ENCODE data around the gene CDH18. TPM values are rescaled to one million over a fixed set of nuclear protein-coding genes. Genes with fewer than 3 reads are reported as not detected.

CDH18 gene
- total and polyA plus RNA-seq, 2 of the 4 experiments (the other 2 are of a cell fraction) = 0.24 to 1.1 TPM

- H3K27ac ChIP-seq (ENCODE audit: insufficient read depth, low read length) = no peak overlapping the region
- intact Hi-C loops (cut with micrococcal nuclease) (no loop called here), in situ Hi-C loops (cut with MboI; ENCODE audit: low sequenced_read_pairs) (no loop called here), dilution Hi-C loops (cut with HindIII; ENCODE audit: low sequenced_read_pairs, unreplicated experiment) (no loop called here)
- no peaks in the 10 kb centered on the region for H3K9me1 ChIP-seq (ENCODE audit: insufficient read depth, low read length)
- no peak overlapping the region for H3K14ac ChIP-seq (replicated peaks; ENCODE audit: low read depth, low read length)
- no peak for DNase-seq
- H3K27me3 ChIP-seq (ENCODE audit: control insufficient read depth, insufficient read depth, low read length) = no peaks in the 10 kb centered on the region
- H2BK5ac ChIP-seq (ENCODE audit: low read depth, low read length, poor library complexity, severe bottlenecking) = no peak overlapping the region
- H3K9me3 ChIP-seq (ENCODE audit: control insufficient read depth, insufficient read depth, low read length) = no peaks in the 10 kb centered on the region; the same call in 1 of the 2 replicates
- H4K20me1 ChIP-seq (ENCODE audit: insufficient read depth, low read length) = no peaks in the 10 kb centered on the region
- H2BK120ac ChIP-seq (ENCODE audit: low read depth, low read length) = no peak overlapping the region
- H4K91ac ChIP-seq (ENCODE audit: insufficient read depth, low read depth, low read length) = no peak overlapping the region
- no peak overlapping the region for H2AK5ac ChIP-seq (ENCODE audit: low read depth, low read length)
- no peak overlapping the region for H2AK9ac ChIP-seq (replicated peaks; ENCODE audit: low read depth, low read length, poor library complexity)
- no TSS peak for BruUV-seq (replicated peaks)
- H3K56ac ChIP-seq (ENCODE audit: extremely low read depth, insufficient read depth, low read length) = no peak overlapping the region
- no peaks in the 10 kb centered on the region for H3K4me1 ChIP-seq (ENCODE audit: control insufficient read depth, insufficient read depth, low read length)
- H3K4ac ChIP-seq (ENCODE audit: low read depth, low read length) = no peak overlapping the region
- H3K79me1 ChIP-seq (ENCODE audit: low read depth in 1 of 2, low read length in 2 of 2) = no peaks in the 10 kb centered on the region
- ChIA-PET POLR2A (ENCODE audit: unreplicated experiment) (no interaction called here), CTCF (no interaction called here)
- H3K4me3 ChIP-seq (ENCODE audit: insufficient read depth, low read depth, low read length) = no peak overlapping the region
- H2BK20ac ChIP-seq (ENCODE audit: low read depth, low read length) = no peak overlapping the region
- no peak overlapping the region for H2BK15ac ChIP-seq (ENCODE audit: low read depth, low read length)
- no peak overlapping the region for H2AFZ ChIP-seq (replicated peaks; ENCODE audit: low read length, poor library complexity)
- H3K9ac ChIP-seq (ENCODE audit: low read depth, low read length) = no peak overlapping the region
- H4K5ac ChIP-seq (ENCODE audit: low read depth, low read length) = no peak overlapping the region
- H3K4me2 ChIP-seq (ENCODE audit: low read depth, low read length) = no peak overlapping the region
- no peak overlapping the region for H3K23ac ChIP-seq (ENCODE audit: low read depth, low read length)
- H3K18ac ChIP-seq (ENCODE audit: low read depth, low read length) = no peak overlapping the region
- no peaks in the 10 kb centered on the region for H3K36me3 ChIP-seq (ENCODE audit: control insufficient read depth, insufficient read depth, low read length)
- TF ChIP-seq FOS (IDR thresholded peaks at IDR 0.05; ENCODE audit: low read depth, low read length) (no peak), BHLHE40 (IDR thresholded peaks at IDR 0.05; ENCODE audit: low read depth, low read length) (no peak), CEBPB (IDR thresholded peaks at IDR 0.05; ENCODE audit: low read depth, low read length) (no peak), MXI1 (IDR thresholded peaks at IDR 0.05; ENCODE audit: borderline replicate concordance, low read depth, low read length) (no peak), NFE2L2 (IDR thresholded peaks at IDR 0.05; ENCODE audit: low read depth, low read length) (no peak), RAD21 (IDR thresholded peaks at IDR 0.05; ENCODE audit: low read length) (no peak), RCOR1 (IDR thresholded peaks at IDR 0.05; ENCODE audit: insufficient replicate concordance, low read length) (no peak), POLR2A (IDR thresholded peaks at IDR 0.05; ENCODE audit: low read depth, low read length) (no peak), MAFK (IDR thresholded peaks at IDR 0.05; ENCODE audit: low read depth, low read length) (no peak), CHD1 (IDR thresholded peaks at IDR 0.05; ENCODE audit: low read depth, low read length) (no peak), RFX5 (IDR thresholded peaks at IDR 0.05; ENCODE audit: low read depth, low read length) (no peak), MAZ (IDR thresholded peaks at IDR 0.05; ENCODE audit: borderline replicate concordance, low read depth, low read length) (no peak), SMC3 (IDR thresholded peaks at IDR 0.05; ENCODE audit: low read depth, low read length) (no peak)
- TF ChIP-seq, protein P1, sequence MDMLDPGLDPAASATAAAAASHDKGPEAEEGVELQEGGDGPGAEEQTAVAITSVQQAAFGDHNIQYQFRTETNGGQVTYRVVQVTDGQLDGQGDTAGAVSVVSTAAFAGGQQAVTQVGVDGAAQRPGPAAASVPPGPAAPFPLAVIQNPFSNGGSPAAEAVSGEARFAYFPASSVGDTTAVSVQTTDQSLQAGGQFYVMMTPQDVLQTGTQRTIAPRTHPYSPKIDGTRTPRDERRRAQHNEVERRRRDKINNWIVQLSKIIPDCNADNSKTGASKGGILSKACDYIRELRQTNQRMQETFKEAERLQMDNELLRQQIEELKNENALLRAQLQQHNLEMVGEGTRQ (IDR thresholded peaks at IDR 0.05; ENCODE audit: low read depth, low read length) = no peak
- TF ChIP-seq, protein P2, sequence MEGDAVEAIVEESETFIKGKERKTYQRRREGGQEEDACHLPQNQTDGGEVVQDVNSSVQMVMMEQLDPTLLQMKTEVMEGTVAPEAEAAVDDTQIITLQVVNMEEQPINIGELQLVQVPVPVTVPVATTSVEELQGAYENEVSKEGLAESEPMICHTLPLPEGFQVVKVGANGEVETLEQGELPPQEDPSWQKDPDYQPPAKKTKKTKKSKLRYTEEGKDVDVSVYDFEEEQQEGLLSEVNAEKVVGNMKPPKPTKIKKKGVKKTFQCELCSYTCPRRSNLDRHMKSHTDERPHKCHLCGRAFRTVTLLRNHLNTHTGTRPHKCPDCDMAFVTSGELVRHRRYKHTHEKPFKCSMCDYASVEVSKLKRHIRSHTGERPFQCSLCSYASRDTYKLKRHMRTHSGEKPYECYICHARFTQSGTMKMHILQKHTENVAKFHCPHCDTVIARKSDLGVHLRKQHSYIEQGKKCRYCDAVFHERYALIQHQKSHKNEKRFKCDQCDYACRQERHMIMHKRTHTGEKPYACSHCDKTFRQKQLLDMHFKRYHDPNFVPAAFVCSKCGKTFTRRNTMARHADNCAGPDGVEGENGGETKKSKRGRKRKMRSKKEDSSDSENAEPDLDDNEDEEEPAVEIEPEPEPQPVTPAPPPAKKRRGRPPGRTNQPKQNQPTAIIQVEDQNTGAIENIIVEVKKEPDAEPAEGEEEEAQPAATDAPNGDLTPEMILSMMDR (conservative IDR thresholded peaks at IDR 0.05; ENCODE audit: low read depth, low read length) = no peak
- TF ChIP-seq, protein P3, sequence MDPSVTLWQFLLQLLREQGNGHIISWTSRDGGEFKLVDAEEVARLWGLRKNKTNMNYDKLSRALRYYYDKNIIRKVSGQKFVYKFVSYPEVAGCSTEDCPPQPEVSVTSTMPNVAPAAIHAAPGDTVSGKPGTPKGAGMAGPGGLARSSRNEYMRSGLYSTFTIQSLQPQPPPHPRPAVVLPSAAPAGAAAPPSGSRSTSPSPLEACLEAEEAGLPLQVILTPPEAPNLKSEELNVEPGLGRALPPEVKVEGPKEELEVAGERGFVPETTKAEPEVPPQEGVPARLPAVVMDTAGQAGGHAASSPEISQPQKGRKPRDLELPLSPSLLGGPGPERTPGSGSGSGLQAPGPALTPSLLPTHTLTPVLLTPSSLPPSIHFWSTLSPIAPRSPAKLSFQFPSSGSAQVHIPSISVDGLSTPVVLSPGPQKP (IDR thresholded peaks at IDR 0.05; ENCODE audit: borderline replicate concordance, low read depth, low read length) = no peak
- no peak for ATAC-seq (ENCODE audit: low read depth)
- 34% methylated on average over 3 of the region's 4 CpGs; no CpG with 5 or more reads in 1 of the 2 experiments for WGBS, 2 experiments (ENCODE audit: extremely low coverage in 2 of 2, insufficient read length in 1 of 2)
- no peak overlapping the region for H4K8ac ChIP-seq (ENCODE audit: low read depth in 2 of 2, low read length in 2 of 2)
Observed at GRCh38 chr5:19706776-19707175, 281.2 kb downstream of the CDH18 start.
